MG63 (cell line): ENCODE data around the gene PPIH. TPM values are rescaled to one million over a fixed set of nuclear protein-coding genes. Genes with fewer than 3 reads are reported as not detected.
"Not testable (repeated sequence)": the region's sequence is repeated elsewhere in the genome, so short reads cannot be mapped to it uniquely, and the experiment has no call there.

Experiments
- DNase-seq: peaks from one replicate; pipeline ENCODE4 v3.0.0-alpha.2; 2020
- H3K27me3 ChIP-seq: fragments of 250-450 bp; sonication (Bioruptor Pico); 2 replicates; pipeline ENCODE4 v1.5.1; 2020; ENCODE audit warnings: mild to moderate bottlenecking, moderate library complexity
- H3K36me3 ChIP-seq: fragments of 250-450 bp; sonication (Bioruptor Pico); 2 replicates; pipeline ENCODE4 v1.5.1; 2020; ENCODE audit warnings: mild to moderate bottlenecking, moderate library complexity
- H3K4me3 ChIP-seq: fragments of 250-450 bp; sonication (Bioruptor Pico); 2 replicates; pipeline ENCODE4 v1.5.1; 2020; ENCODE audit warnings: mild to moderate bottlenecking, moderate library complexity
- H3K9me3 ChIP-seq: fragments of 250-450 bp; sonication (Bioruptor Pico); 2 replicates; pipeline ENCODE4 v1.5.1; 2020; ENCODE audit warnings: mild to moderate bottlenecking, moderate library complexity
- total RNA-seq: library from RNA; depleted of rRNA; stranded (reverse); fragments of >200 nt; shearing (Covaris generic); gene quantifications from 2 replicates; pipeline ENCODE4 v1.2.3, GENCODE V29; 2014; ENCODE audit warnings: low replicate concordance; rRNA removed

Gene PPIH
- total RNA-seq, 1 experiment from 2014 or later, result 79.5 TPM

DNA sequence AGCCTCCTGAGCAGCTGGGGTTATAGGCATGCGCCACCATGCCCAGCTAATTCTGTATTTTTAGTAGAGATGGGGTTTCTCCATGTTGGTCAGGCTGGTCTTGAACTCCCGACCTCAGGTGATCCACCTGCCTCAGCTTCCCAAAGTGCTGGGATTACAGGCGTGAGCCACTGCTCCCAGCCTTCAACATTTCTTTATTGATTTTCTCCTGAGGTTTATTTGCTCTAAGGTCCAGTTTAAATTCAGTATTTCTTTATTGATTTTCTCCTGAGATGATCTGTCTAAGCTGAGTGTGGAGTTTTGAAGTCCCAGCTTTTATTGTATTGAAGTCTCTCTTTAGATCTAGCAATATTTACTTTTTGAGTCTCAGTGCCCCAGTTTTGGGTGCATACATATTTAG lies 54.6 kb downstream of the PPIH start:
- peaks cover 83% of the 10 kb centered on the region for H3K36me3 ChIP-seq

DNA sequence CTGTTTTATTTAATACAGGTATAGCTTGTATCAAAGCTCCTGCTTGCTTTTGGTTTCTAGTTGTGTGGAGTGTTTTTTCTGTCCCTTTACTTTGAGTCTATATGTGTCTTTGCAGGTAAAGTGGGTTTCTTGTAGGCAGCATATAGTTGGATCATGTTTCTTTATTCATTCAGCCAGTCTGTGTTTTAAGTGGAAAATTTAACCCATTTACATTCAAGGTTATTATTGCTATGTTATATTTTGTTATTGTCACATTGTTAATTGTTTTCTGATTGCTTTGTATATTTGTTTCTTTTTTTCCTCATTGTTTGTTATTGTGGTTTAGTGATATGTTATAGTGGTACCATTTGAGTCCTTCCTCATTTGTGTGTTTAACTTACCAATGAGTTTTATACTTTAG lies 55.1 kb downstream of the PPIH start:
- no peak for DNase-seq
- H3K36me3 ChIP-seq, result peaks cover 78% of the 10 kb centered on the region
- no peak overlapping the region for H3K4me3 ChIP-seq
- peaks cover 3% of the 10 kb centered on the region; the same call in 1 of the 2 replicates for H3K9me3 ChIP-seq
- H3K27me3 ChIP-seq, result no peaks in the 10 kb centered on the region

More for the DNA sequence above, 54.6 kb downstream of the PPIH start:
- H3K9me3 ChIP-seq, DNase-seq, H3K4me3 ChIP-seq, H3K27me3 ChIP-seq: not testable (repeated sequence)

DNA sequence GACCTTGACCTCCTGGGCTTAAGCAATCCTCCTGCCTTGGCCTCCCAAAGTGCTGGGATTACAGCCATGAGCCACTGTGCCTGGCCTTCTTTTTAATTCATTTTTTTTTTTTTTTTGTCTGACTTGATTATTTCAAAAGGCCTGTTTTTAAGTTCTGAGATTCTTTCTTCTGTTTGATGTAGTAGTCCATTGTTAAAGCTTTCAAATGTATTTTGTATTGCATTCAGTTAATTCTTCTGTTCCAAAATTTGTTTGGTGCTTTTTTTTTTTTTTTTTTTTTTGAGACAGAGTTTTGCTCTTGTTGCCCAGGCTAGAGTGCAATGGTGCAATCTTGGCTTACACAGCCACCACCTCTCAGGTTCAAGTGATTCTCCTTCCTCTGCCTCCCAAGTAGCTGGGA lies 56.2 kb downstream of the PPIH start:
- peaks cover 72% of the 10 kb centered on the region for H3K36me3 ChIP-seq
- not testable (repeated sequence) for H3K4me3 ChIP-seq, DNase-seq, H3K9me3 ChIP-seq, H3K27me3 ChIP-seq

DNA sequence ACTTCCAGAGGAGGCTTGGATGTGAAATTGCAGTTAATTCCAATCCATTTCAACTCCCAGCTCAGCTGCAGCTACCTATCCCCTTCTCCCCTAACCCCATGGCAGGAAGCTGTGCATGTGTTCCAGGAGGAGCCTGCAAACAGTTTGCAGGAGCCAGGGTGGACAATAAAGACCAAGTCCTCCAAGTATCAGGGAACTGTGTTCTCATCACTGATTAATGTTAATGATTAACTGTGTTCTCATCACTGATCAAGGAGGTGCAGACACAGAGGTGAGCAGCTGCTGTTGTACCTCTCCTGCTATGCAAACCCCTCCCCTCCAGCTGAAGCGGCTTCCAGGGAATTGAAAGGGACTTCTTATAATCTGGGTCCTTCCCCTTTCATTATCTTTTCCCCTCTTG lies 62.6 kb downstream of the PPIH start:
- no peak overlapping the region for H3K4me3 ChIP-seq
- H3K9me3 ChIP-seq, result no peaks in the 10 kb centered on the region
- no peaks in the 10 kb centered on the region for H3K27me3 ChIP-seq
- peaks cover 17% of the 10 kb centered on the region for H3K36me3 ChIP-seq
- DNase-seq, result no peak

DNA sequence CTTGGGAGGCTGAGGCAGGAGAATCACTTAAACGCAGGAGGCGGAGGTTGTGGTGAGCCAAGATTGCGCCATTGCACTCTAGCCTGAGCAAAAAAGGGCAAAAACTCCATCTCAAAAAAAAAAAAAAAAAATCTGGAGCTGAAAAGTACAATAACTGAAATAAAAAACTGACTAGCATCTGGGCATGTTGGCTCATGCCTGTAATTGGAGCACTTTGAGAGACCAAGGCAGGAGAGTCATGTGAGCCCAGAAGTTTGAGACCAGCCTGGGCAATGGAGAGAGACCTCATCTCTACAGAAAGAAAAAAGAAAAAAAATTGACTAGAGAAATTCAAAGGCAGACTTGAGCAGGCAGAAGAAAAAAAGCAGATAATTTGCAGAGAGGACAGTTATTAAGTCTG lies 63.7 kb downstream of the PPIH start:
- DNase-seq, result no peak
- no peak overlapping the region for H3K4me3 ChIP-seq
- peaks cover 9% of the 10 kb centered on the region for H3K36me3 ChIP-seq
- H3K27me3 ChIP-seq, result no peaks in the 10 kb centered on the region
- H3K9me3 ChIP-seq, result no peaks in the 10 kb centered on the region

DNA sequence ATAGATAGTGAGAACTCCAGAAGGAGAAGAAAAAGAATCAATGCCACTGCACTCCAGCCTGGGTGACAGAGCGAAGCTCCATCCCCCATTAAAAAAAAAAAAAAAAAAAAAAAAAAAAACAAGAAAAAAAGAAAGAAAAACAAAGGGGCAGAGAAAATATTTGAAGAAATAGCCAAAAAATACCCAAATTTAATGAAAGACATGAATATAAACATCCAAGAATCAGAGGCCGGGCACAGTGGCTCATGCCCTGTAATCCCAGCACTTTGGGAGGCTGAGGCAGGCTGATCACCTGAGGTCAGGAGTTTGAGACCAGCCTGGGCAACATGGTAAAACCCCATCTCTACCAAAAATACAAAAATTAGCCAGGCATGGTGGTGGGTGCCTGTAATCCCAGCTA lies 64.2 kb downstream of the PPIH start:
- not testable (repeated sequence) for DNase-seq, H3K9me3 ChIP-seq, H3K36me3 ChIP-seq, H3K4me3 ChIP-seq, H3K27me3 ChIP-seq

DNA sequence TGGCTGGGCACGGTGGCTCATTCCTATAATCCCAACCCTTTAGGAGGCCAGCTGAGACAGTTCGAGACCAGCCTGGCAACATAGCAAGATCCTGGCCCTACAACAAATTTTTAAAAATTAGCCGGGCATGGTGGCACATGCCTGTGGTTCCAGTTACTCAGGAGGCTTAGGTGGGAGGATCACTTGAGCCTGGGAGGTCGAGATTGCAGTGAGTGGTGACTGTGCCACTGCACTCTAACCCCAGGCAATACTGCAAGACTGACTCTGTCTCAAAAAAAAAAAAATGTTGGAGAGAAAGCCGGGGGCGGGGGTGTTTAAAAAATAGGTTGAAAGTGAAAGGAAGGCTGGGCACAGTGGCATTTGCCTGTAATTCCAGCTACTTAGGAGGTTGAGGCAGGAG lies 65.3 kb downstream of the PPIH start:
- DNase-seq, result peak; percentile 26
- Histone ChIP-seq H3K36me3 (peaks cover 3% of the 10 kb centered on the region; the same call in 1 of the 2 replicates), H3K9me3 (no peaks in the 10 kb centered on the region), H3K27me3 (no peaks in the 10 kb centered on the region), H3K4me3 (no peak overlapping the region)

DNA sequence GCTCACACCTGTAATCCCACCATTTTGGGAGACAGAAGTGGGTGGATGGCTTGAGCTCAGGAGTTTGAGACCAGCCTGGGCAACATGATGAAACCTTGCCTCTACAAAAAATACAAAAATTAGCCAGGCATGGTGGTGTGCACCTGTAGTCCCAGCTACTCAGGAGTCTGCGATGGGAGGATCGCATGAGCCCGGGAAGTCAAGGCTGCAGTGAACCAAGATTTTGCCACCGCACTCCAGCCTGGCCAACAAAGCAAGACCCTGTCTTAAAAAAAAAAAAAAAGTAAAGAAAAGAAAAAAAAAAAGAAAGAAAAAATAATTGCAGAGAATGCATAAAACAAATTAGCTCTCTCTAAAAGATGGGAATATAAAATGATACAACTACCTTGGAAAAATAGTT lies 67.6 kb downstream of the PPIH start:
- H3K4me3 ChIP-seq, H3K27me3 ChIP-seq, H3K9me3 ChIP-seq, H3K36me3 ChIP-seq, DNase-seq: not testable (repeated sequence)

Other genes starting within 250 kb of the PPIH start
- 0.07 TPM in 1 of 2 replicates, not detected in the other for gene ZMYND12, start 202.4 kb upstream of the PPIH start, total RNA-seq
- 30.3 and 58.5 TPM in 2 replicates for gene PPCS, start 201.9 kb upstream of the PPIH start, total RNA-seq
- 0.56 TPM in 1 of 2 replicates, not detected in the other for gene CCDC30, start 195.1 kb upstream of the PPIH start, total RNA-seq
- 1,830 and 1,912 TPM in 2 replicates for gene YBX1, start 24.0 kb downstream of the PPIH start, total RNA-seq
- 0.99 TPM in 1 of 2 replicates, not detected in the other for gene CLDN19, start 81.8 kb downstream of the PPIH start, total RNA-seq
- 32.4 and 37.3 TPM in 2 replicates for gene P3H1, start 108.6 kb downstream of the PPIH start, total RNA-seq
- gene C1orf50, start 108.8 kb downstream of the PPIH start, total RNA-seq, result 1.3 and 2.0 TPM in 2 replicates
- 0.16 and 0.42 TPM in 2 replicates for gene TMEM269, start 126.6 kb downstream of the PPIH start, total RNA-seq
- gene ERMAP, start 158.7 kb downstream of the PPIH start, total RNA-seq, result 10.3 and 15.3 TPM in 2 replicates
- 9.0 and 31.1 TPM in 2 replicates for gene SVBP, start 159.0 kb downstream of the PPIH start, total RNA-seq
- gene ZNF691, start 188.2 kb downstream of the PPIH start, total RNA-seq, result 6.9 and 10.3 TPM in 2 replicates